H1 (cell line): ENCODE data around the gene HECTD4. TPM values are rescaled to one million over a fixed set of nuclear protein-coding genes. Genes with fewer than 3 reads are reported as not detected.

ENCODE experiments used
- FOSL1 ChIP-seq: IDR thresholded peaks from 2 replicates; pipeline ENCODE4 v1.6.1; 2011; ENCODE audit warnings: mild to moderate bottlenecking, low read depth, low read length, moderate library complexity; ENCODE audit not compliant: insufficient read depth
- JUND ChIP-seq: IDR thresholded peaks from 2 replicates; pipeline ENCODE4 v1.6.1; 2011; ENCODE audit warnings: mild to moderate bottlenecking, improper control_type of control experiment, low read length
- RAD21 ChIP-seq, 2 experiments: IDR thresholded peaks in 1 of 2; conservative IDR thresholded peaks in 1 of 2; 2 replicates each; pipeline ENCODE4 v1.6.1; 2011; ENCODE audit warnings: low read depth in 2 of 2, low read length in 2 of 2, improper control_type of control experiment in 1 of 2, inconsistent platforms in 1 of 2, mild to moderate bottlenecking in 1 of 2, moderate library complexity in 1 of 2
- TAF7 ChIP-seq: optimal IDR thresholded peaks from 2 replicates; pipeline ENCODE3; 2011; ENCODE audit warnings: low read depth, mild to moderate bottlenecking, inconsistent platforms, low read length, moderate library complexity, borderline replicate concordance
- USF2 ChIP-seq: IDR thresholded peaks from 2 replicates; pipeline ENCODE4 v1.6.1; 2011; ENCODE audit warnings: low read length, improper control_type of control experiment
- YY1 ChIP-seq: IDR thresholded peaks from 2 replicates; pipeline ENCODE4 v1.6.1; 2011; ENCODE audit warnings: low read depth, mild to moderate bottlenecking, low read length
- ZNF274 ChIP-seq: IDR thresholded peaks from 2 replicates; pipeline ENCODE4 v1.7.0; 2012; ENCODE audit warnings: low read length, borderline replicate concordance; ENCODE audit errors: extremely low read depth
- polyA plus RNA-seq, 7 experiments: library from polyadenylated mRNA; depleted of rRNA in 3 of 7; stranded (reverse) in 5 of 7; unstranded in 2 of 7; fragments of >200 nt in 5 of 7; fragments of 200-250 nt in 2 of 7; gene quantifications; 1 replicate in 5 of 7; 2 replicates in 1 of 7; 4 replicates in 1 of 7; pipeline versions ENCODE4 v1.2.1 to v1.2.3, GENCODE V29; 2011 to 2013; ENCODE audit warnings: missing spikeins in 2 of 7, mixed read lengths in 2 of 7
- total RNA-seq: library from RNA; stranded (reverse); fragmentation: NEBNext Ultra II Directional; extraction: Animal tissue kit (Norgen Biotek cat#: 25700); gene quantifications from 2 replicates; pipeline ENCODE4 v1.2.1, GENCODE V29; 2021

HECTD4 gene
- total and polyA plus RNA-seq, 2 of the 8 experiments (the other 6 are each of a cell fraction or from before 2014, with no cell fraction given), result 6.5 to 33.7 TPM

GRCh38 chr12:112308161-112308560, 74.1 kb downstream of the HECTD4 start (continued):
- TF ChIP-seq RAD21 (IDR thresholded peaks at IDR 0.05 in 1 of 2, conservative IDR thresholded peaks at IDR 0.05 in 1 of 2; ENCODE audit: low read depth in 2 of 2, low read length in 2 of 2) (no peak), YY1 (no peak), TAF7 (no peak), FOSL1 (no peak), ZNF274 (no peak), JUND (no peak), USF2 (no peak)
